ENCODE results near the gene SORD.
A peak's percentile ranks its signal among the peaks of the same experiment; 100 is the strongest.
"Not testable (repeated sequence)": the region's sequence is repeated elsewhere in the genome, so short reads cannot be mapped to it uniquely, and the experiment has no call there.

Gene SORD

DNA sequence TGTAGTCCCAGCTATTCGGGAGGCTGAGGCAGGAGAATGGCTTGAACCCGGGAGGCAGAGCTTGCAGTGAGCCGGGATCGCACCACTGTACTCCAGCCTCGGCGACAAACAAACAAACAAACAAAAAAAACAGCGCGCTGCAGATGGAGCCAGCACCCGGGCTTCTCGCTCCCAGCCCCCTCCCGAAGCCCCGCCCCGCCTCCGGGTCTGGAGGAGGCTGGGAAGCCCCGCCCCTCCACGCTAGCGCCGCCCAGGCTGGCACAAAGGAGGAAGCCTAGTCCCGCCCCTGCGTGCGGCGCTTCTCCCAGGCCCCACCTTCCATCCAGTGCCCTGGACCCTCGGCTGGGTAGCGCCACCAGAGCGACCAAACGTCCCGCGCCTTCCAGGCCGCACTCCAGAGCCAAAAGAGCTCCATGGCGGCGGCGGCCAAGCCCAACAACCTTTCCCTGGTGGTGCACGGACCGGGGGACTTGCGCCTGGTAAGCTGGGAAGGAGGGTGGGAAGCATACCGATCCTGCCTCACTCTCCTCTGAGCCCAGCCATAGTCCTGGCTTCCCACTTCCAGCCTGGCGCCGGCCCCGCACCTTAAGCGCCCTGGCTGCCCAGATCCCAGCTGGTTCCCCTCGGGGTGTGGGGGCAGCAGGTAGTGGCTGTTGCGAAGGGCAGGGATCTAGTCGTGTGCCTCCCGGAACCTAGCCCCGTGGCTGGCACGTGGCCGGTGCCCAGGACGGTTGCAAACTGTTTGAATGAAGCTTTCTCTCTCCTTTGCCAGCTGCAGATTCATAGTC, at the start of gene SORD:
Gene SORD (plus strand): TSS at position 325 of the 788 bp plus-strand sequence. CDS start 89 bp downstream, at position 414.
- Mint-ChIP-seq H3K27me3 (peaks cover 24% of the 10 kb centered on the region), H3K27ac (peak within 1 kb of the TSS; percentile 79 to 84), H3K9me3 (no peaks in the 10 kb centered on the region), H3K4me1 (peaks cover 37% of the 10 kb centered on the region), H3K4me3 (peak within 1 kb of the TSS; percentile 82 to 92)
- peak; percentile 96 for ATAC-seq
- DNase-seq, result peak; percentile 85 to 86

- not testable (repeated sequence) for DNase-seq, H3K4me1 Mint-ChIP-seq, ATAC-seq, H3K9me3 Mint-ChIP-seq, H3K27ac Mint-ChIP-seq, H3K27me3 Mint-ChIP-seq, H3K4me3 Mint-ChIP-seq
These were observed 46.8 kb upstream of the SORD start for GRCh38 chr15:44976183-44976582.

DNA sequence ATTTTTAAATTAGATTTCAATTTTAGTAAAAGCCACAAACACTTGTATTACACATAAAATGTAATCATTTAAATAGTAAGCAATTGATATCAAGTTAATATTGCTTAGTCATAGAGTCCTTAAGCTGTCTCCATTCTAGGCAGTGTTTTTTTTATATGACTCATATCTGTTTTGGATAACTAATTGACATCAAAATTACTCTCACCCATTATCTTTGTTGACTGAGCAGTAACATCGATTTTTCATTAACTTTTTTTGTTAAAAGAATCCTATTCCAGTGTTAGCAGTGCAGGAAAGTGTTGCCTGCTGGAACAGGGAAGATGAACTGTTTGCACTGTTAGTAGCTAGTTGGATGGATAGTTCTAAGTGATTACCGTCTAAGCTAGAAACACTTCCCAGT, 45.2 kb upstream of the SORD start:
- not testable (repeated sequence) for H3K9me3 Mint-ChIP-seq, DNase-seq, H3K27ac Mint-ChIP-seq, H3K27me3 Mint-ChIP-seq, H3K4me1 Mint-ChIP-seq, ATAC-seq, H3K4me3 Mint-ChIP-seq

GRCh38 chr15:44979617-44980339, 43.2 kb upstream of the SORD start:
- not testable (repeated sequence) for H3K27ac Mint-ChIP-seq, DNase-seq, H3K27me3 Mint-ChIP-seq, H3K9me3 Mint-ChIP-seq, ATAC-seq, H3K4me1 Mint-ChIP-seq, H3K4me3 Mint-ChIP-seq

GRCh38 chr15:44984144-44984543, 38.9 kb upstream of the SORD start:
- DNase-seq, H3K27me3 Mint-ChIP-seq, H3K4me3 Mint-ChIP-seq, H3K4me1 Mint-ChIP-seq, H3K9me3 Mint-ChIP-seq, H3K27ac Mint-ChIP-seq, ATAC-seq: not testable (repeated sequence)

DNA sequence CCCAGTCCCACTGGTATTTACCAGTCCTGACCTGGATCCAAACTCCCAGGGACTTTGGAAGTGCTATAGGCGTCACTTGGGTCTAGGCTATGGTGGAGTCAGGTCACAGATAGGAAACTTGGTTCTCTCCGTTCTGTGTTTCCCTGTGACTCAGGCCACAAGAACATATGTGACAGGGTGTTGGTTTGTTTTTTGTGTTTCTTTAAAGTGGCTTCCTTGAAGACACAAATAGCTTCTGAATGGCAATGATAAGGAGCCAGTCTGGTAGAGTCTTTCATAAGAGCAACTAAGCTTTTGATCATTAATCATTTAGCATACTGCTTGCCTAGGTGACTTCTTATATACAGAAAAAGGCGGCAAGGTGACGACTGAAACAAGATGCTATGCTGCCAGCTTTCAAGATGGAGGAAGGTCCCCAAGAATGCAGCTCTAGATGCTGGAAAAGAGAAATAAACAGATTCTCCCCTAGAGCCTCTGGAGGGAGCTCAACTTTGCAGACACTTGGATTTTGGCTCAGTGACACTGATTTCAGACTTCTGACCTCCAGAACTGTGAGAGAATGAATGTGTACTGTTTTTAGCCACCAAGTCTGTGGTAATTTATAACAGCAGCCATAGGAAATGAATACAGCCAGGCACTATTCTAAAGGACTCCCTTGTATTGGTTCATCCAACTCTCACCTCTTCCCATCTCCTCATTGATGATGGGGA, 36.5 kb upstream of the SORD start:
- H3K27ac Mint-ChIP-seq, H3K4me1 Mint-ChIP-seq, DNase-seq, H3K9me3 Mint-ChIP-seq, H3K27me3 Mint-ChIP-seq, H3K4me3 Mint-ChIP-seq: not testable (repeated sequence)
- ATAC-seq, result peak; percentile 48

- not testable (repeated sequence) for H3K9me3 Mint-ChIP-seq, DNase-seq, H3K4me1 Mint-ChIP-seq, H3K4me3 Mint-ChIP-seq, H3K27ac Mint-ChIP-seq
- H3K27me3 Mint-ChIP-seq, result peaks cover 18% of the 10 kb centered on the region
- ATAC-seq, result peak; percentile 85
These were observed 35.3 kb upstream of the SORD start for GRCh38 chr15:44987711-44988110.

- Mint-ChIP-seq H3K27me3 (peaks cover 22% of the 10 kb centered on the region), H3K27ac (peak overlapping the region in 1 of 2 donors; percentile 53)
- not testable (repeated sequence) for H3K4me3 Mint-ChIP-seq, H3K4me1 Mint-ChIP-seq, DNase-seq, H3K9me3 Mint-ChIP-seq, ATAC-seq
These were observed 34.7 kb upstream of the SORD start for GRCh38 chr15:44988184-44988869.

DNA sequence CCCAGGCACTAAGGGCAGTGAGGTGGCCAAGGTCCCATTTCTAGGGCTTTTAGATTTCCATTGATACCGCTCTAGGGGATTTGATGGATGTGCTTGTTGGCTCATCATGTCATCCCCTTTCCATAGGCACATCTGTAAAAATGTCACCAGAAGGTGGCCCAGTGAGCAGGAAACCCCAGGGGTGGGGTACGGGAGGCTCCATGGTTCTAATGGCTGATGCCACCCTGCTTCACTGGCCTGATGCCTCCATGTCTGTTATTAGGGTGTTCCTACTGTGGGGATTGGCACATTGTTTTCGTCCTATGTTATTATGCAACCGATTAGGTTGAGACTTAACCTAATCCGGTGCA, 34.1 kb upstream of the SORD start:
- H3K27me3 Mint-ChIP-seq, result peaks cover 22% of the 10 kb centered on the region
- H3K4me1 Mint-ChIP-seq, result not testable (repeated sequence)

GRCh38 chr15:44997632-44998031, 25.4 kb upstream of the SORD start:
- H3K27me3 Mint-ChIP-seq, H3K4me1 Mint-ChIP-seq, H3K9me3 Mint-ChIP-seq, DNase-seq, ATAC-seq, H3K4me3 Mint-ChIP-seq: not testable (repeated sequence)
- peak overlapping the region in 1 of 2 donors; percentile 50 for H3K27ac Mint-ChIP-seq

More for the DNA sequence above, 34.1 kb upstream of the SORD start:
- H3K27ac Mint-ChIP-seq, H3K9me3 Mint-ChIP-seq, DNase-seq, ATAC-seq, H3K4me3 Mint-ChIP-seq: not testable (repeated sequence)

- Mint-ChIP-seq H3K4me3 (no peak overlapping the region), H3K9me3 (no peaks in the 10 kb centered on the region), H3K27ac (no peak overlapping the region), H3K27me3 (no peaks in the 10 kb centered on the region), H3K4me1 (peaks cover 4% of the 10 kb centered on the region)
- ATAC-seq, result no peak
- DNase-seq, result no peak
These were observed 23.9 kb upstream of the SORD start for GRCh38 chr15:44999105-44999504.

DNA sequence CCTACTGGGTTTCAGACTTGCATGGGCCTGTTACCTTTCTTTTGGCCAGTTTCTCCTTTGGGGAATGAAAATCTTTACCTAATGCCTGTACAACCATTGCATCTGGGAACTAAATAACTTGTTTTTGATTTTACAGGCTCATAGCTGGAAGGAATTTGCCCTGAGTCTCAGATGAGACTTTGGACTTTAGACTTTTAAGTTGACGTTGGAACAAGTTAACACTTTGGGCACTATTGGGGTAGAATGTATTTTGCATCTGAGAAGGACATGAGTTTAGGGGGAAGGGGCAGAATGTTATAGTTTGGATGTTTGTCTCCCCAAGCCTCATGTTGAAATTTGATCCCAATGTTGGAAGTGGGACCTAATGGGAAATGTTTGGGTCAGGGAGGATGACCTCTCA, 21.8 kb upstream of the SORD start:
- not testable (repeated sequence) for H3K4me1 Mint-ChIP-seq, H3K4me3 Mint-ChIP-seq, ATAC-seq, DNase-seq, H3K27me3 Mint-ChIP-seq, H3K9me3 Mint-ChIP-seq, H3K27ac Mint-ChIP-seq

- not testable (repeated sequence) for H3K4me1 Mint-ChIP-seq, H3K9me3 Mint-ChIP-seq, DNase-seq, H3K27ac Mint-ChIP-seq, H3K4me3 Mint-ChIP-seq, ATAC-seq, H3K27me3 Mint-ChIP-seq
These were observed 19.1 kb upstream of the SORD start for GRCh38 chr15:45003731-45004410.

- not testable (repeated sequence) for H3K4me3 Mint-ChIP-seq, H3K27me3 Mint-ChIP-seq, H3K9me3 Mint-ChIP-seq, DNase-seq, H3K4me1 Mint-ChIP-seq, ATAC-seq, H3K27ac Mint-ChIP-seq
These were observed 18.3 kb upstream of the SORD start for GRCh38 chr15:45004590-45005175.
